Islet precursor cell (in vitro differentiated cells): Measurements from ENCODE around the gene MTRF1L.
"Not testable (repeated sequence)": the region's sequence is repeated elsewhere in the genome, so short reads cannot be mapped to it uniquely, and the experiment has no call there.

ENCODE experiments used
- DNase-seq: peaks from one replicate; pipeline ENCODE4 v3.0.0-alpha.2; 2018

MTRF1L gene

GRCh38 chr6:152969688-152970418 is 32.7 kb downstream of the MTRF1L start:
- no peak for DNase-seq

GRCh38 chr6:152966168-152966894 is 36.2 kb downstream of the MTRF1L start:
- DNase-seq: not testable (repeated sequence)

- DNase-seq: no peak
Observed at GRCh38 chr6:152959333-152959732, 43.2 kb downstream of the MTRF1L start.

GRCh38 chr6:152957796-152958195 is 44.7 kb downstream of the MTRF1L start:
- no peak for DNase-seq

GRCh38 chr6:152954443-152954842 is 48.1 kb downstream of the MTRF1L start:
- DNase-seq: no peak

GRCh38 chr6:152952866-152953509 is 49.5 kb downstream of the MTRF1L start:
- no peak for DNase-seq

GRCh38 chr6:152952045-152952444 is 50.5 kb downstream of the MTRF1L start:
- no peak for DNase-seq

GRCh38 chr6:152950240-152950639 is 52.3 kb downstream of the MTRF1L start:
- DNase-seq: no peak

GRCh38 chr6:152948150-152948768 is 54.2 kb downstream of the MTRF1L start:
- DNase-seq: no peak

GRCh38 chr6:152946995-152947394 is 55.5 kb downstream of the MTRF1L start:
- DNase-seq: no peak

- DNase-seq: no peak
Observed at GRCh38 chr6:152946484-152946883, 56.0 kb downstream of the MTRF1L start.

GRCh38 chr6:152943260-152943897 is 59.1 kb downstream of the MTRF1L start:
- DNase-seq: no peak

GRCh38 chr6:152942319-152942869 is 60.1 kb downstream of the MTRF1L start:
- DNase-seq: no peak

- no peak for DNase-seq
Observed at GRCh38 chr6:152941746-152942145, 60.8 kb downstream of the MTRF1L start.
